Stomach (tissue), 4 donors: Measurements from ENCODE around the gene KIAA1217.

Source experiments
- EP300 ChIP-seq: sonication (generic); formaldehyde crosslinking; IDR thresholded peaks from one replicate; pipeline ENCODE4 v1.6.1; 2017; ENCODE audit warnings: antibody characterized with exemption
- POLR2A ChIP-seq, 4 donors: fragments of 450-650 bp; IDR thresholded peaks; one replicate each; pipeline ENCODE4 v1.6.1; 2016; ENCODE audit warnings: antibody characterized with exemption in 4 of 4, control low read depth in 2 of 4, mild to moderate bottlenecking in 1 of 4, moderate library complexity in 1 of 4
- POLR2AphosphoS5 ChIP-seq, 3 donors: sonication (generic); formaldehyde crosslinking; IDR thresholded peaks; one replicate each; pipeline ENCODE4 v1.6.1; 2016; ENCODE audit warnings: antibody characterized with exemption in 3 of 3
- TF ChIP-seq, protein P1 (sequence below), 7 experiments: fragments of 450-650 bp in 4 of 7; fragments of 200-600 bp in 3 of 7; sonication (generic) in 3 of 7; IDR thresholded peaks; one replicate each; pipeline ENCODE4 v1.5.1; 2016 to 2019; ENCODE audit warnings: antibody characterized with exemption in 7 of 7, control low read depth in 2 of 7, mild to moderate bottlenecking in 1 of 7

DNA sequence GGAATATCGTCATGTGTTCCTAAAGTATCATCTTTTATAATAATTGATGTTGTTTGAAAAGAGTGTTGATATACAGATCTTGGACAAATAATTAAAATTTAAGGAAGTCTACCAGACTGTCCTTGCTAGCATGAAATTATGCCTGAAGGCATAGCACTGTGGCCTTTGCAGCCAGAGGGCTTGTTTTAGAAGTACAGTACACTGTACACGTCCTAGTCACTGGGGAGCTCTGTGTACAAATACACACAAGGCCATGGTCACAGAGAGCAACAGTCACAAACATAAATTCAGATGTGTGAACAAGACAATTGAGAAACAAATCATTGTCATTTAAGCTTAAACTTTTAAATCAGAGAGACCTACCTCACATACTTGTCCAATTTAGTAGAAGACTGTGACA, 133.0 kb downstream of the KIAA1217 start:
- TF ChIP-seq, protein P1, sequence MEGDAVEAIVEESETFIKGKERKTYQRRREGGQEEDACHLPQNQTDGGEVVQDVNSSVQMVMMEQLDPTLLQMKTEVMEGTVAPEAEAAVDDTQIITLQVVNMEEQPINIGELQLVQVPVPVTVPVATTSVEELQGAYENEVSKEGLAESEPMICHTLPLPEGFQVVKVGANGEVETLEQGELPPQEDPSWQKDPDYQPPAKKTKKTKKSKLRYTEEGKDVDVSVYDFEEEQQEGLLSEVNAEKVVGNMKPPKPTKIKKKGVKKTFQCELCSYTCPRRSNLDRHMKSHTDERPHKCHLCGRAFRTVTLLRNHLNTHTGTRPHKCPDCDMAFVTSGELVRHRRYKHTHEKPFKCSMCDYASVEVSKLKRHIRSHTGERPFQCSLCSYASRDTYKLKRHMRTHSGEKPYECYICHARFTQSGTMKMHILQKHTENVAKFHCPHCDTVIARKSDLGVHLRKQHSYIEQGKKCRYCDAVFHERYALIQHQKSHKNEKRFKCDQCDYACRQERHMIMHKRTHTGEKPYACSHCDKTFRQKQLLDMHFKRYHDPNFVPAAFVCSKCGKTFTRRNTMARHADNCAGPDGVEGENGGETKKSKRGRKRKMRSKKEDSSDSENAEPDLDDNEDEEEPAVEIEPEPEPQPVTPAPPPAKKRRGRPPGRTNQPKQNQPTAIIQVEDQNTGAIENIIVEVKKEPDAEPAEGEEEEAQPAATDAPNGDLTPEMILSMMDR (IDR thresholded peaks at IDR 0.05), result no peak
- TF ChIP-seq EP300 (no peak), POLR2A (IDR thresholded peaks at IDR 0.05) (no peak), POLR2AphosphoS5 (IDR thresholded peaks at IDR 0.05) (no peak)
